GM19193 (cell line): ENCODE results near the gene KRT14.
"Not testable (repeated sequence)": the region's sequence is repeated elsewhere in the genome, so short reads cannot be mapped to it uniquely, and the experiment has no call there.

ENCODE experiments used
- POLR2A ChIP-seq: IDR thresholded peaks from 4 replicates; pipeline ENCODE4 v1.6.1; 2011; ENCODE audit not compliant: insufficient read depth, insufficient read length; ENCODE audit errors: extremely low read depth

Gene KRT14

DNA sequence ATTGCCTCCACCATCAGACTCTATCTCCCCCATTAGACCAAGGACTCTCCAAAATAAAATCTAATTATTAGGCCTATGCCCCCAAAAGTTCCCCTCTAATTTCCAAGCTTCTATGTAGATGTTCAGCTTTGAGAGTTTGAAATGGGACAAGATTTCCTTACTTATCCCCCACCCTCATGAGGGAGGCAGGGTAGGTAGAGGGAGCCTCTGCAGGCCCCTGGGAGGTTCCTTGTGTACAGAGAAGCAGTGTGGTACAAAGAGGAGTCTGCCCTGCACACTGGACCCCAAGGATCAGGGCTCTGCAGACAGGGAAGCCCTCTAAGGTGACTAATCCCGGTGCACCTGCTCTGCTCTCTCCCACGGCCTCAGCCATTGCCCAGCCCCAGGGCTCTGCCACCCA, 35.2 kb upstream of the KRT14 start:
- no peak for TF ChIP-seq POLR2A

DNA sequence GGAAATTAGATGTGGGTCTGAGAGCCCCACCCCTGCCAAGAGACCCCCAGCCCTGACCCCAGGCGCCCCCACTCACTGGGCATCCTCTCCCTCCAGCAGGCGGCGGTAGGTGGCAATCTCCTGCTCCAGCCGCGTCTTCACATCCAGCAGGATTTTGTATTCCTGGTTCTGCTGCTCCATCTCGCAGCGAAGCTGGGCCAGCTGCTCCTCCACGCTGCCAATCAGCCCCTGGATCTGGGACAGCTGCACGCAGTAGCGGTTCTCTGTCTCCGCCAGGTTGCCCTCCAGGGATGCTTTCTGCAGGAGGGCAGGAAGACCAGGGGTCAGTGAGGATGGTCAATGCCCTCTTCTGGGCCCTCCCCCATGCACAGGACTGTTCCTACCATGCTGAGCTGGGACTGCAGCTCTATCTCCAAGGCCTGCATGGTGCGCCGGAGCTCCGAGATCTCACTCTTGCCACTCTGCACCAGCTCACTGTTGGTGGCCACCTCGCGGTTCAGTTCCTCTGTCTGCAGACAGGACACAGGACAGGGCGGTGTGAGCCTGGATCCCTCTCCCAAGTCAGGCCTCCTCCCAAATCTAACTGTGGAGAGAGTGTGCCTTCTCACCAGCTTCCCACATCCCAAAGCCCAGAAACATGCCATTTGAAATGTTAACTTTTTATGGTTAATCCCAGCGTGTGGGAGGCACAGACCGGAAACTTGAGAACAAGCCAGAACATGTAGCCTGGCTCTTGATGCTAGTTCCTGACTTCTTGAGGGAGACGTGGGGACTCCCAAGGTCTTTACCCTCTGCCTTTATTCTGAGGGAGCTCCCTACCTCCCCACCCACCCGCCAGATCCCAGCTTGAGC, 34.1 kb upstream of the KRT14 start:
- no peak for TF ChIP-seq POLR2A

DNA sequence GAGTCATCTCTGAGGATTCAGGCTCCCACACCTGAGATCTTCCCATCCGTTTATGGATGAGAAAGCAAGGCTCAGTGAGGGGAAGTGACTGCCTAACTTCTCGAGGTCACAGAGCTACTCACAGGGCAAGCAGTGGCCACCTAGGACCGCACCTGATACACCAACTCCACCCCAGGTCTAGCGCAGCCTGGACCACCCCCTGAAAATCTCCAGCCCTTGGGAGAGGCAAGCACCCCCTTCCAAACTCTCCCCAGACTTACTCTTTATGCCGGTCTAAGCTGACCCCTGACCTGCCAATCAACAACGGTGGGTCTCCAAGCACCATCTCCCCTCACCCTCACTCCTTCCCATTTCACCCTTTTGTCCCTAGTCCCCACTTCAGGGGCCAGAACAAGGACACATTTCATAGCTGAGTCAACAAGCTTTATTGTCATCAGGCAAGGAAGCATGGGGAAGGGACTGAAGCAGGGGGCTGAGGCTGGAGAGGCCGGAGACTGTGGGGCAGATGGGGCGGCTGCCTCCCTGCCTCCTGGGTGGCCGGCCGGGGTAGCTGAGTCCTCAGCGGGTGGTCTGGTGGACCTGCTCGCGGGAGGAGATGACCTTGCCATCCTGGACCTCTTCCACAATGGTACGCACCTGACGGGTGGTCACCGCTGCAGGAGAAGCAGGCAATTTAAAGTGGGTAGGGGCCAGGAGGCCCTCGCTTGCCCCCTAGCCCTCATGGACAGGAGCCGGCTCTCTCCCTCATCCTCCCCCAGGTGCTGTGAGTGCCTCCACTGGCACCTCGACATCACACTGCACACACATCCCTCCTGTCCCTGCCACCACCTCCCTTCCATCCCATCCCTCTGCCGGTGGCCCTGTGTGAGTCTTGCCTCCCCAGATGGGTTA, 32.6 kb upstream of the KRT14 start:
- TF ChIP-seq POLR2A = no peak

DNA sequence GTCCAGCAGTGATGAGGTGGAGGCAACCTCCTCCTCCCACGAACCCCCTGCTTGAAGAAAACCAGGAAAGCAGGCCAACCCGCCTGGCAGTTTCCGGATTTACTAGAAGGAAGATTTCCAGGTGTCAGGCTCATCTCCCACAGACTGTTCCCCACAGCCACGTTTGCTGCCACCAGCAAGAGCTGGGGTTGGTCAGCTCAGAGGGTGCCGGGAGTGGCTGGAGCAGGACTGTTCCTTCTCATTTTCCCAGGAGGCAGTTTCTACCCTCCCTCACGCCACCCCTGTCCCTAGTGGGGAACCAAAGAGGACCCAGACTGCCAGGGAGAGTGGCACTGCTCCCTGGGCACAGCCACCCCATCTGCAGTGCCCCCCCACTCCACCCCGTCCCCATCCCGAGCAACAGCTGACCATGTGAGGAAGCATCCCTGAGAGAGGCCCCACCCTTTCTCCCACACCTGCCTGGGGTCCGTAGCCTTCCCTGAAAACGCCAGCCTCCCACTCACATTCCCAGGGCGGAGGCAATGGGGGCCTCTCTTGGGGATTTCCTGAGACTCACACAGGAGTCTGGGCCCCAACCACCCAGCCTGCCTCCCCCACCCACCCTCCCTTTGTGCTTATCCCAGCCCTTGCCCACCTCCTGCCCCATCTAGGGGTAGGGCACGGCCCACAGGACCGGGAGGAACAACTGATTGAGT, 31.8 kb upstream of the KRT14 start:
- no peak for TF ChIP-seq POLR2A

DNA sequence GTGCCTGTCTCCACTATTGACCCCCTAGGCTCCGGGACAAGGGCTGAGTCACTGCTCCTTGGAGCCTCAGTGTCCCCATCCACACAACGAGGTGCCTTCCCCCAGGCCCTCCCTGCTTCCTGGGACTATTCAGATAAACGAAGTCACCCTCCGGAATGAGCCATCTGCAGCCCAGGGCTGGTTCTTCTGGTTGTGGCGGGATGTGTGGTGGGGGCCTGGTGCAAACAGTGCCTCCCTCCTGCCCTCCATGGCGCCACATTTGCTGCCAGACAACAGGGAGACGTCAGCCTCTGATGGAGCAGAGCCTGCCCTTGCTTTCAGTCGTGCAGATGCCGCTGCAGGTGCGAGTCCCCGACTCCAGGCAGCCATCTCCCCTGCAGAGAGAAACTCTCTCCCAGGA, 31.0 kb upstream of the KRT14 start:
- TF ChIP-seq POLR2A = no peak

DNA sequence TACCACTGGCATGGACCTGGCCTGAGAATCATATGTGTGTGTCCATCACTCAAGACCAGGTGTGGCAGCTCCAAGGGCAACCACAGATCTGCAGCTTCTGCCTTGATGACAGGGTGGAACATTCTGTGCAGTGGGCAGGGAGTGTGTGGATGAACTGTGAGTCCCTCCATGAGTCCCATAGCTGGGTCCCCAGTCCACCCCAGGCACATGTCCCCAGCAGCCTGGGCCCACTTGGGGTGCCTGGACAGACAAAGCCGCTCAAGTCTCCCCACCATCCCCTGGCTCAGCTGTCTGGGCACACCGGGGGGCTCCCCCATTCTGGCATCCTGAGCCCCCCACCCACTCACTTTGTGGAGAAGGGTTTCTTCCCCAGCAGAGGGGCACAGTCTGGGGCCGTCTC, 30.4 kb upstream of the KRT14 start:
- no peak for TF ChIP-seq POLR2A

DNA sequence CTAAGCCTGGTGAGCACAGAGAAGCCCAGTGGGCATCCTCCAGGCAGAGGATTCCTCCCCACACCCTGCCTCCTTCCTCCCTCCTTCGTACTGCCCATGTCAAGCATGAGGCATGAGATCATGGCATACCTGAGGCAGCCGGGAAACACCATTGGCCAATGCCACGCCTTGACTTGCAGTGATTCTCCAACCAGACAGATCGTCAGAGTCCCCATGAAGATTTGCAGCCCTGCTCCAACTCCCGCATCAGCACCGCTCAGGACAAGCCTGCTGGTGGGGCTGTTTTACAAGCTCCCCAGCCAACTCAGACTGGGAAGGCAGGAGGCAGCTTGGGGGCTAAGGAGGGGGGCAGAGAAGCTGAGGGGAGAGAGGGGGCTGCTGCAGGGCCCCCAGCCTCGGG, 28.8 kb upstream of the KRT14 start:
- TF ChIP-seq POLR2A = no peak

DNA sequence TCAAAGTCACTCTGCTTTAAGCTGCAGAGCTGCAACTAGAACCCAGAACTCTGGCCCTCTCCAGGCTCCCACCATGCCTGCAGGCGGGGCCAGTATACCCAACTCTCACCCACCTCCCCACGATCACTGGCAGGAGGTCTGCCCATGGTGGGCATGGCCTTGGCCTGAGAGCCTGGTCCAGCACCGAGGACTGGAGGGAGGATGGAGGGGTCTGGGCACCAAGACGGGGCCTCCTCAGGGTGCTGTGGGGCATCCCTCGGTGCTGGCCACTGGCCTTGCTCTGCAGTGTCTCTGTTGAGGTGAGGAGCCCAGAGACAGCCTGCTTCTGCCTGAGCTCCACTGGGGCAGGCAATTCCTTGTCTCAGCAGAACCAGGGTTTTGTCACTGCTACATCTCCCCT, 27.4 kb upstream of the KRT14 start:
- no peak for TF ChIP-seq POLR2A

DNA sequence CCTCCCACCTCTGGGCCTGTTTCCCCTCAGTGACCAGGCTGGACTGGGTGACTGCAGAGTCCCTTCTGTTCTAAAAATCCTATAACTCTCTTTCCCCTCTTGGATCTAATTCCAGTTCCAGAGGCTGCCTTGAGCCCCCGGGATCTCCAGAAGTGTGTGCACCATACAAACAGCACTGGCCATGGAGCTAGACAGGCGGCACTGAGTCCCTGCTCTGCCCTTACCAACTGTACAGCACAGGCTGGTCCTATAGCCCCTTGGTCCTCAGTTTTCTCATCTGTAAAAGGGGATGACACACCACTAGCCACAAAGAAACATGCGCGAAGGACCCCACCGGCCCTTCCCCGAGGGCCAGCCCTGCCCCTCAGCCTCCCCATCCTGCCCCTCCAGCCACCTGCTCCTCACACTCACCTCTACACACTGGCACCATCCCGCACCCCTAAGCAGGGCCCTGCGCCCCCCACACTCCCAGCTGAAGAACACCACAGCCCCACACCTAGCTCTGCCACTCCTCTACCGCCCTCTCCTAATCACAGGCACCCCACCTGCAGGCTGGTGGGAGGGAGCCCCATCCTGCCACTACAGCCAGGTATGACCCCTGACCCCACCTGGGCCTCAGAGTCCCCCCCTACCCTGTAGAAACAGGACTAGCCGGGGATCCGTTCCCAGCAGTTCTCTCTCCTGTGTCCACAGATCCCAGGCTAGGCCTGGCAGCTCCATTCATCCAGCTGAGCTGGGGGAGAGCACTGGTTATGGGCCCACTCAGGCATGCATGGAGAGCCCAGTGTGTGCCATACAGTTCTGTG, 26.8 kb upstream of the KRT14 start:
- no peak for TF ChIP-seq POLR2A

DNA sequence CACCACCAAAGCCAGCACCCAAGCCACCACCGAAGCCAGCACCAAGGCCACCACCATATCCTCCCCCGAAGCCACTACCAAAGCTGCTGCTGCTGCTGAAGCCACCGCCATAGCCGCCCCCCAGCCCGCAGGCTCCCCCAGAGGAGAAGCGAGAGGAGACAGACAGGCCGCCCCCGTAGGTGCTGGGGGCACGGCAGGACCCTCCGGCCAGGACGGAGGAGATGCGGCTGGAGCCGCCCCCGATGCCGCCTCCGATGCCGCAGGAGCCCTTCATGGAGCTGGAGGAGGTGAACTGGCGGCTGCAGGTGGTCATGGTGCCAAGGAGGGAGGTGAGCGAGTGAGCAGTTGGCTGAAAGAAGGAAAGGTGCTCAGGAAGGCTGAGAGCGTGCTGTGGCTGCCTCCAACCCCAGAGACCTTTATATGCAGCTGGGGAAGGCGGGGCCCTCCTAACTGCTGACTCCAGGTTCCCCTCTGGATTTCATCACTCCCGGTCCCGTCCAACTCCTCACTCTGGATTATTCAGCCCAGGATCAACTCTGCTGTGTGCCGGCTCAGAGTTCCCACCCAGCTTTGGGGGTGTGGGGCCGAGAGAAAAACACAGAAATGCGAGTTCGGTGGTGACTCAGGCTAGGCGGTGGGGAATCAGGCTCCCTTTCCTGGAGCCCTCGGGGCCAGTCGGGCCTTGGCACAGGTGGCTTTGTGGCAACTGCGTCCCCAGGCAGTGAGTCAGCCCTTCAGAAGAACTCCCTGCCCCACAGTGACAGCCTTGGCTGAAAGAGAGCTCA, 25.9 kb upstream of the KRT14 start, which contains the start of gene KRT16:
Gene KRT16, minus strand, starts transcription at position 392 of the 785 bp plus-strand sequence. Its CDS starts 79 bp downstream, at position 313.
- not testable (repeated sequence) for TF ChIP-seq POLR2A

DNA sequence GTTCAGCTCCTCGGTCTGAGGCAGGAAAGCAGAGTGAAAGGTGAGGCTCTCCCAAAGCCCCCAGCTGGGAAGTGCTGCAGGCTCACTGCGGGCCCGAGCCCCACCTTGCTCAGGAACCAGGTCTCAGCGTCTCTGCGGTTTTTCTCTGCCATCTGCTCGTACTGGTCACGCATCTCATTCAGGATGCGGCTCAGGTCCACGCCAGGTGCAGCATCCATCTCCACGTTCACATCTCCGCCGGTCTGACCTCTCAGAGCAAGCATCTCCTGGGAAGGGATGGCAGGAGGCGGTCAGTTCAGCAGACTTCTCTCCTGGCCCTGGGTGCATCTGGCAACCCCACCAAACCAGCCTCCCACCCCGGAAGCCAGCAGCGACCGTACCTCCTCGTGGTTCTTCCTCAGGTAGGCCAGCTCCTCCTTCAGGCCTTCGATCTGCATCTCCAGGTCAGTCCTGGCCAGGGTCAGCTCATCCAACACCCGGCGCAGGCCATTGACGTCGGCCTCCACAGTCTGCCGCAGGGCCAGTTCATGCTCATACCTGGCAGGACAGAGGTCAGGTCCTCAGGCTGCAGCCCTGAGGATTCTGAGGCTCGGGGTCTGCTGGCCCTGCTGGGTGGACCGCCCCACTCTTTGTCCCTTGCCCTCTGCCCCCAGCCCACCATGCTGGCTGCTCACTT, 24.4 kb upstream of the KRT14 start:
- no peak for TF ChIP-seq POLR2A

DNA sequence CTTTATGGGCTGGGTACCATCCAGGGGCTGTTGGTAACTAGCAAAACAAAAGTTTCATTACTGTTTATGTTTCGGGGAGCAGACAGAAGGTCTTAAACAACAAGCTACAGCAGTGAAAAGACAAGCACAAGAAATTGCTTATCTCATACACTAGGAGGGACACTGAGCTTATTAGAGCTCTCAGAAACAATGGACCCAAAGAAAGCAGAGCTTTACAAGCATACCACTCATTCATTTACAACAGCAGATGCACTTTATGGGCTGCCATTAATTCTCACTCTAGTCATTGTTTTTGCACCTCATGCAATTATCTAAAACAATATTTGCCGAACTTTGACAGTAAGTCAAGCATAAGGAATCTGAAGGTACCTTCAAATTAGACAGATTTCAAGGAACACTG, 15.8 kb upstream of the KRT14 start:
- TF ChIP-seq POLR2A = no peak

DNA sequence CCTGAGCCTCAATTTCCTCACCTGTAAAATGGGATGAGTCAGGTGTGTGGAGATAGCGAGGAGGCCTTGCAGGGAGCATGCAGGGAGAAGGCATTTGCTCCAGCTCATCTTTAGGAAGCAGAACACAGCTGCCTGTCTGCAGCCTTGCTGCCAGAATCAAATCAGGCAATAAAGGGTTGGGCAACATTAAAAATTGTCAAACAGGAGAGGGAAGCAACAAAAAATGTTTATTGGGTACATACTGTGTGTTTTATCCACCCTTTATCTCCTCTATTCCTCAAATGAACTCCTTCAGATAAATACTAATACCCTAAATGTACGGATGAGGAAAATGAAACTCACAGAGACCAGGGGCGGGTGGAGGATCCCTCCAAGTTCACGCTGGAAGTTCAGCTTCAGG, 13.6 kb upstream of the KRT14 start:
- TF ChIP-seq POLR2A = no peak
